GM23338 (cell line): ENCODE measurements around the gene BCHE. TPM values are rescaled to one million over a fixed set of nuclear protein-coding genes. Genes with fewer than 3 reads are reported as not detected.

Experiments used
- ATAC-seq: fragments of 200-7000 bp; cut with Tn5 transposase; 3 replicates; pipeline ENCODE4 v1.9.1; 2020
- DNase-seq: peaks from one replicate; pipeline ENCODE4 v3.0.0-alpha.2; 2015; ENCODE audit warnings: low spot score
- H2AFZ ChIP-seq: fragments of 200-600 bp; sonication (generic); 2 replicates; pipeline ENCODE4 v1.8.0; 2016; ENCODE audit warnings: antibody characterized with exemption, mild to moderate bottlenecking, moderate library complexity
- H3F3A ChIP-seq: fragments of 200-600 bp; sonication (generic); replicated peaks from 2 replicates; pipeline ENCODE4 v1.8.0; 2017; ENCODE audit warnings: antibody characterized with exemption, mixed run types, low read depth
- H3K27ac ChIP-seq: fragments of 200-600 bp; sonication (generic); 2 replicates; pipeline ENCODE4 v1.6.1; 2016; ENCODE audit warnings: low read depth
- H3K27me3 ChIP-seq: fragments of 200-600 bp; sonication (generic); 2 replicates; pipeline ENCODE4 v1.8.0; 2016; ENCODE audit warnings: mild to moderate bottlenecking, mixed run types, moderate library complexity; ENCODE audit not compliant: insufficient read depth
- H3K36me3 ChIP-seq: fragments of 200-600 bp; sonication (generic); 2 replicates; pipeline ENCODE4 v1.8.0; 2016; ENCODE audit warnings: mild to moderate bottlenecking; ENCODE audit not compliant: insufficient read depth
- H3K4me1 ChIP-seq: fragments of 200-600 bp; sonication (generic); 2 replicates; pipeline ENCODE4 v1.8.0; 2016; ENCODE audit warnings: mild to moderate bottlenecking, moderate library complexity; ENCODE audit not compliant: insufficient read depth
- H3K4me2 ChIP-seq: fragments of 200-600 bp; sonication (generic); 2 replicates; pipeline ENCODE4 v1.7.1; 2017; ENCODE audit warnings: mixed run types
- H3K4me3 ChIP-seq: fragments of 200-600 bp; sonication (generic); 2 replicates; pipeline ENCODE4 v1.6.1; 2016; ENCODE audit warnings: mixed run types
- H3K79me2 ChIP-seq: fragments of 200-600 bp; sonication (generic); replicated peaks from 2 replicates; pipeline ENCODE4 v1.8.0; 2017; ENCODE audit warnings: mild to moderate bottlenecking; ENCODE audit not compliant: insufficient read depth
- H3K9me2 ChIP-seq: fragments of 200-600 bp; sonication (generic); 2 replicates; pipeline ENCODE4 v1.8.0; 2017; ENCODE audit not compliant: insufficient read depth
- H4K20me1 ChIP-seq: fragments of 200-600 bp; sonication (generic); replicated peaks from 2 replicates; pipeline ENCODE4 v1.8.0; 2017; ENCODE audit warnings: mild to moderate bottlenecking; ENCODE audit not compliant: insufficient read depth
- H3K27ac Mint-ChIP-seq: 2 replicates; pipeline ENCODE4 v1.8.0; 2020; ENCODE audit warnings: inconsistent platforms, mild to moderate bottlenecking, moderate library complexity, mixed read lengths
- H3K27me3 Mint-ChIP-seq: 3 replicates; pipeline ENCODE4 v1.8.0; 2022; ENCODE audit warnings: low read depth, mild to moderate bottlenecking, moderate library complexity, mixed read lengths, inconsistent platforms; ENCODE audit not compliant: insufficient read depth, poor library complexity
- H3K36me3 Mint-ChIP-seq: 3 replicates; pipeline ENCODE4 v1.8.0; 2021; ENCODE audit warnings: low read depth, mild to moderate bottlenecking, inconsistent platforms, moderate library complexity, mixed read lengths
- H3K4me1 Mint-ChIP-seq: 3 replicates; pipeline ENCODE4 v1.8.0; 2020; ENCODE audit warnings: mild to moderate bottlenecking, inconsistent platforms, mixed read lengths
- H3K4me3 Mint-ChIP-seq: 3 replicates; pipeline ENCODE4 v1.8.0; 2021; ENCODE audit warnings: moderate library complexity, mild to moderate bottlenecking, inconsistent platforms, mixed read lengths
- H3K9me3 Mint-ChIP-seq: 3 replicates; pipeline ENCODE4 v1.8.0; 2020; ENCODE audit warnings: moderate library complexity, mild to moderate bottlenecking, inconsistent platforms, mixed read lengths
- CREB1 ChIP-seq: fragments of 250-450 bp; sonication (Bioruptor Pico); IDR thresholded peaks from 2 replicates; pipeline ENCODE4 v1.5.0; 2020; ENCODE audit warnings: low read depth, mild to moderate bottlenecking, moderate library complexity
- CTCF ChIP-seq, 2 experiments: fragments of 200-600 bp in 1 of 2; sonication (generic) in 1 of 2; conservative IDR thresholded peaks; 2 replicates each; pipeline versions ENCODE4 v1.5.1 to v1.6.1; 2016 to 2017; ENCODE audit warnings: antibody characterized with exemption in 2 of 2, low read depth in 2 of 2, mild to moderate bottlenecking in 2 of 2, moderate library complexity in 1 of 2
- ETS1 ChIP-seq: IDR thresholded peaks from 2 replicates; pipeline ENCODE4 v1.6.1; 2016; ENCODE audit warnings: antibody characterized with exemption
- EZH2 ChIP-seq: fragments of 200-600 bp; sonication (generic); IDR thresholded peaks from one replicate; pipeline ENCODE4 v1.8.0; 2017; ENCODE audit warnings: antibody characterized with exemption, mild to moderate bottlenecking, low read depth; ENCODE audit not compliant: unreplicated experiment
- EZH2phosphoT487 ChIP-seq: fragments of 200-600 bp; sonication (generic); IDR thresholded peaks from one replicate; pipeline ENCODE4 v1.8.1; 2018; ENCODE audit warnings: antibody characterized with exemption; ENCODE audit not compliant: unreplicated experiment
- JUNB ChIP-seq: IDR thresholded peaks from one replicate; pipeline ENCODE4 v1.6.1; 2016; ENCODE audit warnings: antibody characterized with exemption; ENCODE audit not compliant: unreplicated experiment
- POLR2AphosphoS5 ChIP-seq: IDR thresholded peaks from 2 replicates; pipeline ENCODE4 v1.6.1; 2016; ENCODE audit warnings: antibody characterized with exemption, low read depth
- REST ChIP-seq: IDR thresholded peaks from one replicate; pipeline ENCODE4 v1.6.1; 2018; ENCODE audit warnings: antibody characterized with exemption; ENCODE audit not compliant: unreplicated experiment
- STAT1 ChIP-seq: IDR thresholded peaks from one replicate; pipeline ENCODE4 v1.6.1; 2016; ENCODE audit warnings: antibody characterized with exemption; ENCODE audit not compliant: unreplicated experiment
- ZNF462 ChIP-seq: fragments of 250-450 bp; sonication (Bioruptor Pico); IDR thresholded peaks from 2 replicates; pipeline ENCODE4 v1.5.0; 2020; ENCODE audit warnings: mild to moderate bottlenecking, moderate library complexity
- polyA plus RNA-seq: library from polyadenylated mRNA; unstranded; fragments of >200 nt; fragmentation: Nextera tagmentation; extraction: Ambion mirVana; gene quantifications from 2 replicates; pipeline ENCODE4 v1.2.1, GENCODE V29; 2016
- total RNA-seq: library from RNA; depleted of rRNA; stranded (reverse); fragments of >200 nt; shearing (Covaris generic); gene quantifications from 2 replicates; pipeline ENCODE4 v1.2.3, GENCODE V29; 2014

BCHE gene
- total and polyA plus RNA-seq, 2 experiments from 2014 or later = 0.73 to 1.1 TPM

GRCh38 chr3:165770781-165771180 lies 66.4 kb downstream of the BCHE start:
- Histone ChIP-seq H2AFZ (peak overlapping the region; percentile 23; the same call in 1 of the 2 replicates), H3K4me3 (no peak overlapping the region), H3K79me2 (no peaks in the 10 kb centered on the region), H3K4me2 (no peak overlapping the region), H3K27ac (no peak overlapping the region), H3K9me2 (peaks cover 3% of the 10 kb centered on the region), H3K27me3 (no peaks in the 10 kb centered on the region), H3F3A (no peaks in the 10 kb centered on the region), H3K36me3 (no peaks in the 10 kb centered on the region), H4K20me1 (no peaks in the 10 kb centered on the region), H3K4me1 (no peaks in the 10 kb centered on the region)
- TF ChIP-seq EZH2 (no peak), EZH2phosphoT487 (no peak), CREB1 (CRISPR knock-in tag) (no peak), JUNB (no peak), CTCF (conservative IDR thresholded peaks at IDR 0.05; ENCODE audit: low read depth in 2 of 2) (no peak)
- Mint-ChIP-seq H3K4me3 (no peak overlapping the region), H3K4me1 (peaks cover 6% of the 10 kb centered on the region), H3K27me3 (peaks cover 2% of the 10 kb centered on the region), H3K36me3 (no peaks in the 10 kb centered on the region), H3K9me3 (no peaks in the 10 kb centered on the region), H3K27ac (no peak overlapping the region)
- ATAC-seq = no peak
- DNase-seq = no peak

- peak; percentile 35 for DNase-seq
- Histone ChIP-seq H3K4me3 (no peak overlapping the region), H3K4me1 (no peaks in the 10 kb centered on the region), H3K4me2 (0 out of 2 replicates have a peak overlapping the region, but pooled peaks have one; percentile 6), H4K20me1 (no peaks in the 10 kb centered on the region), H2AFZ (0 out of 2 replicates have a peak overlapping the region, but pooled peaks have one; percentile 45), H3K27me3 (no peaks in the 10 kb centered on the region), H3F3A (no peaks in the 10 kb centered on the region), H3K27ac (no peak overlapping the region), H3K9me2 (no peaks in the 10 kb centered on the region; the same call in 1 of the 2 replicates), H3K79me2 (no peaks in the 10 kb centered on the region), H3K36me3 (no peaks in the 10 kb centered on the region)
- no peak overlapping the region for H3K27ac Mint-ChIP-seq
- H3K9me3 Mint-ChIP-seq = no peaks in the 10 kb centered on the region
- H3K4me3 Mint-ChIP-seq = no peak overlapping the region
- H3K4me1 Mint-ChIP-seq = peaks cover 6% of the 10 kb centered on the region
- peaks cover 2% of the 10 kb centered on the region for H3K27me3 Mint-ChIP-seq
- no peak for ATAC-seq
- H3K36me3 Mint-ChIP-seq = no peaks in the 10 kb centered on the region
- no peak for TF ChIP-seq ETS1
- TF ChIP-seq REST = no peak
- TF ChIP-seq ZNF462 (CRISPR knock-in tag) = no peak
- no peak for TF ChIP-seq STAT1
- TF ChIP-seq POLR2AphosphoS5 = no peak
Observed at GRCh38 chr3:165768680-165769079, 68.5 kb downstream of the BCHE start.
